WTC11 (cell line): Measurements from ENCODE around the gene NXT1. TPM values are rescaled to one million over a fixed set of nuclear protein-coding genes. Genes with fewer than 3 reads are reported as not detected.

Experiments
- ATAC-seq: fragments of 200-7000 bp; cut with Tn5 transposase; 2 replicates; pipeline ENCODE4 v1.10.0; 2021; ENCODE audit warnings: mild to moderate bottlenecking, moderate library complexity
- CTCF ChIA-PET: fragments of 300-600 bp; sonication (Branson Sonifier 250); formaldehyde crosslinking; loops from one replicate; lab custom pipeline; 2021; ENCODE audit warnings: antibody characterized with exemption; lab: Charles Lee
- POLR2A ChIA-PET: fragments of 350-600 bp; sonication (Branson Sonifier 250); formaldehyde crosslinking; loops from one replicate; lab custom pipeline; 2021; ENCODE audit warnings: antibody characterized with exemption; lab: Charles Lee
- DNase-seq: peaks from one replicate; pipeline ENCODE4 v3.0.0; 2021; ENCODE audit warnings: low spot score
- H3K27ac Mint-ChIP-seq: 2 replicates; pipeline ENCODE4 v1.8.0; 2021; ENCODE audit warnings: mixed read lengths
- H3K27me3 Mint-ChIP-seq: 2 replicates; pipeline ENCODE4 v1.8.0; 2021; ENCODE audit warnings: low read depth, mild to moderate bottlenecking, moderate library complexity, mixed read lengths
- H3K36me3 Mint-ChIP-seq: 2 replicates; pipeline ENCODE4 v1.8.0; 2021; ENCODE audit warnings: mixed read lengths
- H3K4me1 Mint-ChIP-seq: 2 replicates; pipeline ENCODE4 v1.8.0; 2022; ENCODE audit warnings: mixed read lengths
- H3K4me3 Mint-ChIP-seq: 2 replicates; pipeline ENCODE4 v1.8.0; 2021; ENCODE audit warnings: mild to moderate bottlenecking, moderate library complexity, mixed read lengths
- H3K9me3 Mint-ChIP-seq: 2 replicates; pipeline ENCODE4 v1.8.0; 2021; ENCODE audit warnings: mixed read lengths
- ARID4B ChIP-seq: sonication (generic); formaldehyde crosslinking; IDR thresholded peaks from 2 replicates; pipeline ENCODE4 v1.8.0; 2023; ENCODE audit warnings: missing genetic modification reagents, mild to moderate bottlenecking, borderline replicate concordance
- CDX4 ChIP-seq: fragments of 250-450 bp; sonication (Bioruptor Pico); IDR thresholded peaks from 2 replicates; pipeline ENCODE4 v1.9.0; 2021; ENCODE audit warnings: moderate library complexity, mild to moderate bottlenecking, inconsistent platforms, borderline replicate concordance
- CREM ChIP-seq: sonication (generic); formaldehyde crosslinking; IDR thresholded peaks from 2 replicates; pipeline ENCODE4 v1.8.1; 2022; ENCODE audit warnings: mild to moderate bottlenecking, missing genetic modification reagents, moderate library complexity
- FOXP1 ChIP-seq: sonication (generic); formaldehyde crosslinking; IDR thresholded peaks from 2 replicates; pipeline ENCODE4 v1.8.0; 2022; ENCODE audit warnings: missing genetic modification reagents, mild to moderate bottlenecking, moderate library complexity, borderline replicate concordance
- GABPB1 ChIP-seq: sonication (generic); formaldehyde crosslinking; IDR thresholded peaks from 2 replicates; pipeline ENCODE4 v1.8.1; 2023; ENCODE audit warnings: mild to moderate bottlenecking, missing genetic modification reagents
- GRHL2 ChIP-seq: fragments of 250-450 bp; sonication (Bioruptor Pico); IDR thresholded peaks from 2 replicates; pipeline ENCODE4 v1.8.0; 2022; ENCODE audit warnings: mild to moderate bottlenecking, moderate library complexity; ENCODE audit not compliant: insufficient replicate concordance, severe bottlenecking
- GTF2I ChIP-seq: fragments of 250-450 bp; sonication (Bioruptor Pico); conservative IDR thresholded peaks from 2 replicates; pipeline ENCODE4 v1.4.0; 2021; ENCODE audit warnings: mild to moderate bottlenecking
- JUN ChIP-seq: sonication (generic); formaldehyde crosslinking; IDR thresholded peaks from 2 replicates; pipeline ENCODE4 v1.8.0; 2023; ENCODE audit warnings: mild to moderate bottlenecking, missing genetic modification reagents
- NFE2L1 ChIP-seq: sonication (generic); formaldehyde crosslinking; IDR thresholded peaks from 2 replicates; pipeline ENCODE4 v1.8.1; 2023; ENCODE audit warnings: missing genetic modification reagents
- NR2C2 ChIP-seq: sonication (generic); formaldehyde crosslinking; IDR thresholded peaks from 2 replicates; pipeline ENCODE4 v1.8.0; 2022; ENCODE audit warnings: mild to moderate bottlenecking, missing genetic modification reagents
- NR3C1 ChIP-seq: sonication (generic); formaldehyde crosslinking; conservative IDR thresholded peaks from 2 replicates; pipeline ENCODE4 v1.8.1; 2023; ENCODE audit warnings: low read depth, mild to moderate bottlenecking, missing genetic modification reagents
- OVOL2 ChIP-seq: fragments of 250-450 bp; sonication (Bioruptor Pico); IDR thresholded peaks from 2 replicates; pipeline ENCODE4 v1.9.0; 2021; ENCODE audit warnings: mild to moderate bottlenecking, borderline replicate concordance
- SOX15 ChIP-seq: fragments of 250-450 bp; sonication (Bioruptor Pico); IDR thresholded peaks from 2 replicates; pipeline ENCODE4 v1.9.0; 2021; ENCODE audit warnings: mild to moderate bottlenecking
- SP1 ChIP-seq: sonication (generic); formaldehyde crosslinking; conservative IDR thresholded peaks from 2 replicates; pipeline ENCODE4 v1.8.1; 2022; ENCODE audit warnings: missing genetic modification reagents
- TCF7 ChIP-seq: sonication (generic); formaldehyde crosslinking; IDR thresholded peaks from 2 replicates; pipeline ENCODE4 v1.8.0; 2022; ENCODE audit warnings: mild to moderate bottlenecking, low read depth, missing genetic modification reagents, moderate library complexity
- ZBTB21 ChIP-seq: sonication (generic); formaldehyde crosslinking; IDR thresholded peaks from 2 replicates; pipeline ENCODE4 v1.8.1; 2023; ENCODE audit warnings: mild to moderate bottlenecking, missing genetic modification reagents, borderline replicate concordance
- ZNF138 ChIP-seq: sonication (generic); formaldehyde crosslinking; conservative IDR thresholded peaks from 2 replicates; pipeline ENCODE4 v1.8.1; 2022; ENCODE audit warnings: mild to moderate bottlenecking, moderate library complexity, missing genetic modification reagents
- ZNF317 ChIP-seq: sonication (generic); formaldehyde crosslinking; IDR thresholded peaks from 2 replicates; pipeline ENCODE4 v1.8.1; 2023; ENCODE audit warnings: low read depth, mild to moderate bottlenecking, moderate library complexity, missing genetic modification reagents, borderline replicate concordance
- ZNF671 ChIP-seq: fragments of 250-450 bp; sonication (Bioruptor Pico); IDR thresholded peaks from 2 replicates; pipeline ENCODE4 v1.8.0; 2021; ENCODE audit warnings: mild to moderate bottlenecking
- total RNA-seq: library from RNA; stranded (reverse); gene quantifications from 3 replicates; pipeline ENCODE4 v1.2.3, GENCODE V29; 2021
- TF ChIP-seq, protein P1 (sequence below): sonication (generic); formaldehyde crosslinking; IDR thresholded peaks from 2 replicates; pipeline ENCODE4 v1.8.1; 2022; ENCODE audit warnings: missing genetic modification reagents, borderline replicate concordance
- TF ChIP-seq, protein P2 (sequence below): sonication (generic); formaldehyde crosslinking; IDR thresholded peaks from 2 replicates; pipeline ENCODE4 v1.8.1; 2022; ENCODE audit warnings: low read depth, missing genetic modification reagents, borderline replicate concordance
- TF ChIP-seq, protein P3 (sequence below): sonication (generic); formaldehyde crosslinking; IDR thresholded peaks from 2 replicates; pipeline ENCODE4 v1.8.0; 2023; ENCODE audit warnings: mild to moderate bottlenecking, missing genetic modification reagents
- TF ChIP-seq, protein P4 (sequence below): sonication (generic); formaldehyde crosslinking; conservative IDR thresholded peaks from 2 replicates; pipeline ENCODE4 v1.8.1; 2022; ENCODE audit warnings: mild to moderate bottlenecking, missing genetic modification reagents
- TF ChIP-seq, protein P5 (sequence below): sonication (generic); formaldehyde crosslinking; IDR thresholded peaks from 2 replicates; pipeline ENCODE4 v1.8.1; 2023; ENCODE audit warnings: mild to moderate bottlenecking, moderate library complexity, missing genetic modification reagents

The NXT1 gene
- total RNA-seq, 1 experiment from 2014 or later: 18.8 TPM

- no peak for TF ChIP-seq ARID4B
- TF ChIP-seq TCF7: no peak
- no peak for TF ChIP-seq NFE2L1
- no peak for TF ChIP-seq OVOL2 (CRISPR knock-in tag)
- TF ChIP-seq FOXP1 (CRISPR knock-in tag): no peak
- TF ChIP-seq NR2C2 (CRISPR knock-in tag): no peak
- TF ChIP-seq, protein P1, sequence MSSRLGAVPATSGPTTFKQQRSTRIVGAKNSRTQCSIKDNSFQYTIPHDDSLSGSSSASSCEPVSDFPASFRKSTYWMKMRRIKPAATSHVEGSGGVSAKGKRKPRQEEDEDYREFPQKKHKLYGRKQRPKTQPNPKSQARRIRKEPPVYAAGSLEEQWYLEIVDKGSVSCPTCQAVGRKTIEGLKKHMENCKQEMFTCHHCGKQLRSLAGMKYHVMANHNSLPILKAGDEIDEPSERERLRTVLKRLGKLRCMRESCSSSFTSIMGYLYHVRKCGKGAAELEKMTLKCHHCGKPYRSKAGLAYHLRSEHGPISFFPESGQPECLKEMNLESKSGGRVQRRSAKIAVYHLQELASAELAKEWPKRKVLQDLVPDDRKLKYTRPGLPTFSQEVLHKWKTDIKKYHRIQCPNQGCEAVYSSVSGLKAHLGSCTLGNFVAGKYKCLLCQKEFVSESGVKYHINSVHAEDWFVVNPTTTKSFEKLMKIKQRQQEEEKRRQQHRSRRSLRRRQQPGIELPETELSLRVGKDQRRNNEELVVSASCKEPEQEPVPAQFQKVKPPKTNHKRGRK (CRISPR knock-in tag): no peak
- no peak for TF ChIP-seq JUN (CRISPR knock-in tag)
- TF ChIP-seq ZNF317 (CRISPR knock-in tag): no peak
- TF ChIP-seq CDX4 (CRISPR knock-in tag): no peak
These were observed 34.0 kb upstream of the NXT1 start (continued) for GRCh38 chr20:23316626-23317025.

- no peak for DNase-seq
- no peaks in the 10 kb centered on the region; the same call in 1 of the 2 replicates for H3K36me3 Mint-ChIP-seq
- no peak overlapping the region for H3K27ac Mint-ChIP-seq
- ATAC-seq: no peak
- CTCF ChIA-PET: no interaction called here
- no peak overlapping the region for H3K4me3 Mint-ChIP-seq
- H3K27me3 Mint-ChIP-seq: no peaks in the 10 kb centered on the region
- POLR2A ChIA-PET: no interaction called here
- H3K4me1 Mint-ChIP-seq: no peaks in the 10 kb centered on the region; the same call in 1 of the 2 replicates
- H3K9me3 Mint-ChIP-seq: peaks cover 12% of the 10 kb centered on the region
- TF ChIP-seq NR3C1 (CRISPR knock-in tag): no peak
- no peak for TF ChIP-seq ZBTB21
- TF ChIP-seq ZNF138 (CRISPR knock-in tag): no peak
- TF ChIP-seq, protein P2, sequence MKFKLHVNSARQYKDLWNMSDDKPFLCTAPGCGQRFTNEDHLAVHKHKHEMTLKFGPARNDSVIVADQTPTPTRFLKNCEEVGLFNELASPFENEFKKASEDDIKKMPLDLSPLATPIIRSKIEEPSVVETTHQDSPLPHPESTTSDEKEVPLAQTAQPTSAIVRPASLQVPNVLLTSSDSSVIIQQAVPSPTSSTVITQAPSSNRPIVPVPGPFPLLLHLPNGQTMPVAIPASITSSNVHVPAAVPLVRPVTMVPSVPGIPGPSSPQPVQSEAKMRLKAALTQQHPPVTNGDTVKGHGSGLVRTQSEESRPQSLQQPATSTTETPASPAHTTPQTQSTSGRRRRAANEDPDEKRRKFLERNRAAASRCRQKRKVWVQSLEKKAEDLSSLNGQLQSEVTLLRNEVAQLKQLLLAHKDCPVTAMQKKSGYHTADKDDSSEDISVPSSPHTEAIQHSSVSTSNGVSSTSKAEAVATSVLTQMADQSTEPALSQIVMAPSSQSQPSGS (CRISPR knock-in tag): no peak
- TF ChIP-seq, protein P3, sequence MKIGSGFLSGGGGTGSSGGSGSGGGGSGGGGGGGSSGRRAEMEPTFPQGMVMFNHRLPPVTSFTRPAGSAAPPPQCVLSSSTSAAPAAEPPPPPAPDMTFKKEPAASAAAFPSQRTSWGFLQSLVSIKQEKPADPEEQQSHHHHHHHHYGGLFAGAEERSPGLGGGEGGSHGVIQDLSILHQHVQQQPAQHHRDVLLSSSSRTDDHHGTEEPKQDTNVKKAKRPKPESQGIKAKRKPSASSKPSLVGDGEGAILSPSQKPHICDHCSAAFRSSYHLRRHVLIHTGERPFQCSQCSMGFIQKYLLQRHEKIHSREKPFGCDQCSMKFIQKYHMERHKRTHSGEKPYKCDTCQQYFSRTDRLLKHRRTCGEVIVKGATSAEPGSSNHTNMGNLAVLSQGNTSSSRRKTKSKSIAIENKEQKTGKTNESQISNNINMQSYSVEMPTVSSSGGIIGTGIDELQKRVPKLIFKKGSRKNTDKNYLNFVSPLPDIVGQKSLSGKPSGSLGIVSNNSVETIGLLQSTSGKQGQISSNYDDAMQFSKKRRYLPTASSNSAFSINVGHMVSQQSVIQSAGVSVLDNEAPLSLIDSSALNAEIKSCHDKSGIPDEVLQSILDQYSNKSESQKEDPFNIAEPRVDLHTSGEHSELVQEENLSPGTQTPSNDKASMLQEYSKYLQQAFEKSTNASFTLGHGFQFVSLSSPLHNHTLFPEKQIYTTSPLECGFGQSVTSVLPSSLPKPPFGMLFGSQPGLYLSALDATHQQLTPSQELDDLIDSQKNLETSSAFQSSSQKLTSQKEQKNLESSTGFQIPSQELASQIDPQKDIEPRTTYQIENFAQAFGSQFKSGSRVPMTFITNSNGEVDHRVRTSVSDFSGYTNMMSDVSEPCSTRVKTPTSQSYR: no peak
- TF ChIP-seq GRHL2 (CRISPR knock-in tag): no peak
- TF ChIP-seq, protein P4, sequence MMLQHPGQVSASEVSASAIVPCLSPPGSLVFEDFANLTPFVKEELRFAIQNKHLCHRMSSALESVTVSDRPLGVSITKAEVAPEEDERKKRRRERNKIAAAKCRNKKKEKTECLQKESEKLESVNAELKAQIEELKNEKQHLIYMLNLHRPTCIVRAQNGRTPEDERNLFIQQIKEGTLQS: no peak
- TF ChIP-seq GABPB1: no peak
- TF ChIP-seq, protein P5, sequence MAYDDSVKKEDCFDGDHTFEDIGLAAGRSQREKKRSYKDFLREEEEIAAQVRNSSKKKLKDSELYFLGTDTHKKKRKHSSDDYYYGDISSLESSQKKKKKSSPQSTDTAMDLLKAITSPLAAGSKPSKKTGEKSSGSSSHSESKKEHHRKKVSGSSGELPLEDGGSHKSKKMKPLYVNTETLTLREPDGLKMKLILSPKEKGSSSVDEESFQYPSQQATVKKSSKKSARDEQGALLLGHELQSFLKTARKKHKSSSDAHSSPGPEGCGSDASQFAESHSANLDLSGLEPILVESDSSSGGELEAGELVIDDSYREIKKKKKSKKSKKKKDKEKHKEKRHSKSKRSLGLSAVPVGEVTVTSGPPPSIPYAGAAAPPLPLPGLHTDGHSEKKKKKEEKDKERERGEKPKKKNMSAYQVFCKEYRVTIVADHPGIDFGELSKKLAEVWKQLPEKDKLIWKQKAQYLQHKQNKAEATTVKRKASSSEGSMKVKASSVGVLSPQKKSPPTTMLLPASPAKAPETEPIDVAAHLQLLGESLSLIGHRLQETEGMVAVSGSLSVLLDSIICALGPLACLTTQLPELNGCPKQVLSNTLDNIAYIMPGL (CRISPR knock-in tag): no peak
- no peak for TF ChIP-seq NFE2L1
- TF ChIP-seq SOX15 (CRISPR knock-in tag): no peak
- no peak for TF ChIP-seq ZNF671 (CRISPR knock-in tag)
- TF ChIP-seq SP1 (CRISPR knock-in tag): no peak
- no peak for TF ChIP-seq NR2C2 (CRISPR knock-in tag)
- no peak for TF ChIP-seq OVOL2 (CRISPR knock-in tag)
- TF ChIP-seq CREM: no peak
- TF ChIP-seq GTF2I (CRISPR knock-in tag): no peak
These were observed 33.5 kb upstream of the NXT1 start for GRCh38 chr20:23317081-23317480.
